Trophoblast cell (in vitro differentiated cells and primary cell): ENCODE data around the gene CALHM4. TPM values are rescaled to one million over a fixed set of nuclear protein-coding genes. Genes with fewer than 3 reads are reported as not detected.
A peak's percentile ranks its signal among the peaks of the same experiment; 100 is the strongest.

Source experiments
- DNase-seq, 2 donors: peaks; one replicate each; pipeline ENCODE4 v3.0.0-alpha.2; 2016
- H2AFZ ChIP-seq: 2 replicates; pipeline ENCODE4 v1.6.1; 2013; ENCODE audit warnings: low read length, moderate library complexity, mild to moderate bottlenecking; ENCODE audit not compliant: insufficient read depth, poor library complexity
- H2AK5ac ChIP-seq: 2 replicates; pipeline ENCODE4 v1.6.1; 2013; ENCODE audit warnings: mild to moderate bottlenecking, low read length
- H2BK120ac ChIP-seq: 2 replicates; pipeline ENCODE4 v1.6.1; 2013; ENCODE audit warnings: low read length, mild to moderate bottlenecking, moderate library complexity; ENCODE audit not compliant: insufficient read depth, poor library complexity
- H2BK12ac ChIP-seq: 2 replicates; pipeline ENCODE4 v1.6.1; 2013; ENCODE audit warnings: mild to moderate bottlenecking, low read length, moderate library complexity
- H2BK5ac ChIP-seq: 2 replicates; pipeline ENCODE4 v1.6.1; 2013; ENCODE audit warnings: low read length, low read depth, moderate library complexity, mild to moderate bottlenecking; ENCODE audit not compliant: poor library complexity
- H3K14ac ChIP-seq: 2 replicates; pipeline ENCODE4 v1.6.1; 2013; ENCODE audit warnings: mild to moderate bottlenecking, low read length
- H3K18ac ChIP-seq: 2 replicates; pipeline ENCODE4 v1.6.1; 2013; ENCODE audit warnings: mild to moderate bottlenecking, low read length
- H3K23ac ChIP-seq: 2 replicates; pipeline ENCODE4 v1.6.1; 2013; ENCODE audit warnings: low read length
- H3K27ac ChIP-seq: 2 replicates; pipeline ENCODE4 v1.5.1; 2013; ENCODE audit warnings: low read depth, mild to moderate bottlenecking, inconsistent platforms, low read length, moderate library complexity
- H3K27me3 ChIP-seq: 2 replicates; pipeline ENCODE4 v1.6.1; 2013; ENCODE audit warnings: inconsistent platforms, mild to moderate bottlenecking, low read length, moderate library complexity; ENCODE audit not compliant: insufficient read depth
- H3K36me3 ChIP-seq, 2 experiments: 1 replicate in 1 of 2; 2 replicates in 1 of 2; pipeline ENCODE4 v1.6.1; 2013; ENCODE audit warnings: low read length in 2 of 2, mild to moderate bottlenecking in 2 of 2, moderate library complexity in 1 of 2; ENCODE audit not compliant: insufficient read depth in 2 of 2, control insufficient read depth in 1 of 2
- H3K4ac ChIP-seq: 2 replicates; pipeline ENCODE4 v1.6.1; 2013; ENCODE audit warnings: low read depth, mild to moderate bottlenecking, low read length, moderate library complexity
- H3K4me1 ChIP-seq, 2 experiments: 1 replicate in 1 of 2; 2 replicates in 1 of 2; pipeline ENCODE4 v1.6.1; 2013; ENCODE audit warnings: low read length in 2 of 2, mild to moderate bottlenecking in 2 of 2, moderate library complexity in 1 of 2; ENCODE audit not compliant: insufficient read depth in 2 of 2, control insufficient read depth in 1 of 2
- H3K4me2 ChIP-seq: 2 replicates; pipeline ENCODE4 v1.6.1; 2013; ENCODE audit warnings: inconsistent platforms, mild to moderate bottlenecking, low read length, moderate library complexity
- H3K4me3 ChIP-seq: 2 replicates; pipeline ENCODE4 v1.5.1; 2013; ENCODE audit warnings: mild to moderate bottlenecking, low read depth, low read length, inconsistent platforms
- H3K79me1 ChIP-seq: one replicate; pipeline ENCODE4 v1.6.1; 2013; ENCODE audit warnings: low read length
- H3K79me2 ChIP-seq: 2 replicates; pipeline ENCODE4 v1.6.1; 2013; ENCODE audit warnings: low read length, mild to moderate bottlenecking; ENCODE audit not compliant: control insufficient read depth, insufficient read depth, poor library complexity
- H3K9ac ChIP-seq: 2 replicates; pipeline ENCODE4 v1.6.1; 2013; ENCODE audit warnings: mild to moderate bottlenecking, low read length
- H3K9me3 ChIP-seq: 2 replicates; pipeline ENCODE4 v1.6.1; 2013; ENCODE audit warnings: low read depth, mild to moderate bottlenecking, control low read depth, inconsistent platforms, low read length; ENCODE audit not compliant: insufficient read depth
- H4K12ac ChIP-seq: 2 replicates; pipeline ENCODE4 v1.6.1; 2013; ENCODE audit warnings: low read depth, mild to moderate bottlenecking, low read length, moderate library complexity
- H4K8ac ChIP-seq: 2 replicates; pipeline ENCODE4 v1.6.1; 2013; ENCODE audit warnings: low read depth, mild to moderate bottlenecking, low read length, moderate library complexity
- H4K91ac ChIP-seq: one replicate; pipeline ENCODE4 v1.6.1; 2013; ENCODE audit warnings: low read depth, mild to moderate bottlenecking, low read length, moderate library complexity
- WGBS: extraction: QIAGEN DNeasy Blood & Tissue Kit; methylation state at CpG from one replicate; pipeline ENCODE4 v1.1.7; 2013; ENCODE audit warnings: missing lambda C conversion rate; ENCODE audit not compliant: insufficient read length, insufficient coverage; ENCODE audit errors: extremely low coverage; 5-methylcytosine and 5-hydroxymethylcytosine counted together
- polyA plus RNA-seq: library from polyadenylated mRNA; stranded (reverse); fragments of 200-250 nt; gene quantifications from 2 replicates; pipeline ENCODE4 v1.2.3, GENCODE V29; 2013

The CALHM4 gene
- polyA plus RNA-seq, result 0.05 and 0.08 TPM in 2 replicates

DNA sequence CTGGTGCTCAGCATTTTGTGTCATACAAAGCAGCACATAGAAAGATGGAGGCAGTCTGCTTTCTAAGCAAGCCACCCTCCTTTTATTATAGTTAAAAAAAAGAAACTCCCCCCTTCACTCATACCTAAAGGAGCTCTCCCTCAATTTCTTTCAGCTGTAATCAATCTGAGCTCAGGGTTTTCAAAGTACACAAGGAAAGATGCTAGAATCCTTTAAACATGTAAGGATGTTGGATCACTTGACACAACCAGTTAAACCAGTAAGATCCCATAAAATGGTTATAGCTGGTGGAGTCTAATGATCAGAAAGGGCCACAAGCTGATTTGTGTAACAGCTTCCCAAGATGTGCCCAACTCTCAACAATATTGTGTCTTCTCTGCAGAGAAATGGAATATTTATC lies at the start of gene CALHM4:
CALHM4 (plus strand) TSS at position 301 of the 400 bp plus-strand sequence; CDS start at position 344, 43 bp downstream.
- no peak within 1 kb of the TSS for H3K4ac ChIP-seq
- H2BK12ac ChIP-seq, result no peak within 1 kb of the TSS
- no peak within 1 kb of the TSS for H3K23ac ChIP-seq
- H4K91ac ChIP-seq, result no peak within 1 kb of the TSS
- H3K4me1 ChIP-seq, result no peaks in the 10 kb centered on the region
- no peaks in the 10 kb centered on the region for H3K79me1 ChIP-seq
- no peak within 1 kb of the TSS for H3K27ac ChIP-seq
- H3K4me2 ChIP-seq, result no peak within 1 kb of the TSS
- no peaks in the 10 kb centered on the region for H3K79me2 ChIP-seq
- no peak within 1 kb of the TSS for H3K9ac ChIP-seq
- no peaks in the 10 kb centered on the region for H3K9me3 ChIP-seq
- DNase-seq, result no peak
- H2AK5ac ChIP-seq, result no peak within 1 kb of the TSS
- H3K14ac ChIP-seq, result no peak within 1 kb of the TSS
- no peak within 1 kb of the TSS for H3K18ac ChIP-seq
- H3K4me3 ChIP-seq, result no peak within 1 kb of the TSS
- H3K36me3 ChIP-seq, result no peaks in the 10 kb centered on the region
- H2BK5ac ChIP-seq, result no peak within 1 kb of the TSS
- H4K12ac ChIP-seq, result no peak within 1 kb of the TSS
- H2AFZ ChIP-seq, result no peak within 1 kb of the TSS
- H2BK120ac ChIP-seq, result no peak within 1 kb of the TSS
- no peaks in the 10 kb centered on the region for H3K27me3 ChIP-seq
- H4K8ac ChIP-seq, result no peak within 1 kb of the TSS

DNA sequence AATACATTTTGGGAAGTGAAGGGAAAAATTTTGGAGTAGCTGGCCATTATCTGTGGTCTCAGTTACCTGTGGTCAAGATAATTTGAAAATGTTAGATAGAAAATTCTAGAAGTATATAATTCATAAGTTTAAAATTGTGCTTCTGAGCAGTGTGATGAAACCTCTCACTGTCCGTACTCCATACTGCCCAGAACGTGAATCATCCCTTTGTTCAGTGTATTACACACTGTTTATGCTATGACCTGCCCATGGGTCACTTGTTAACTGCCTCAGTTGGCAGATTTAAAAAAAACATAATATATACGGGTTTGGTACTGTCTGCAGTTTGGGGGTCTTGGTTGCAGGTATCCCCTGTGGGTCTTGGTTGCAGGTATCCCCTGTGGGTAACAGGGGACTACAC lies 46.2 kb upstream of the CALHM4 start:
- Histone ChIP-seq H4K12ac (no peak overlapping the region), H2BK12ac (no peak overlapping the region)

GRCh38 chr6:116508527-116508926 lies 45.0 kb upstream of the CALHM4 start:
- no peak overlapping the region for H4K12ac ChIP-seq

More for the DNA sequence above, 46.2 kb upstream of the CALHM4 start:
- peaks cover 0 to 4% of the 10 kb centered on the region in 2 experiments for H3K4me1 ChIP-seq
- no peak overlapping the region for H2AFZ ChIP-seq
- no peaks in the 10 kb centered on the region for H3K9me3 ChIP-seq
- no peak overlapping the region for H3K4me2 ChIP-seq
- H3K4me3 ChIP-seq, result no peak overlapping the region
- H3K79me2 ChIP-seq, result no peaks in the 10 kb centered on the region
- H3K27ac ChIP-seq, result no peak overlapping the region
- H2AK5ac ChIP-seq, result no peak overlapping the region
- no peak for DNase-seq
- no peak overlapping the region for H3K4ac ChIP-seq
- no peaks in the 10 kb centered on the region for H3K27me3 ChIP-seq
- no peak overlapping the region for H4K8ac ChIP-seq
- no peak overlapping the region for H3K14ac ChIP-seq
- no peak overlapping the region for H3K18ac ChIP-seq
- no peaks in the 10 kb centered on the region for H3K36me3 ChIP-seq
- H3K79me1 ChIP-seq, result peaks cover 3% of the 10 kb centered on the region
- no peak overlapping the region for H4K91ac ChIP-seq
- WGBS, result no CpG with 5 or more reads among the region's 3 CpGs
- H3K23ac ChIP-seq, result no peak overlapping the region
- no peak overlapping the region for H2BK5ac ChIP-seq
- no peak overlapping the region for H2BK120ac ChIP-seq
- H3K9ac ChIP-seq, result no peak overlapping the region

DNA sequence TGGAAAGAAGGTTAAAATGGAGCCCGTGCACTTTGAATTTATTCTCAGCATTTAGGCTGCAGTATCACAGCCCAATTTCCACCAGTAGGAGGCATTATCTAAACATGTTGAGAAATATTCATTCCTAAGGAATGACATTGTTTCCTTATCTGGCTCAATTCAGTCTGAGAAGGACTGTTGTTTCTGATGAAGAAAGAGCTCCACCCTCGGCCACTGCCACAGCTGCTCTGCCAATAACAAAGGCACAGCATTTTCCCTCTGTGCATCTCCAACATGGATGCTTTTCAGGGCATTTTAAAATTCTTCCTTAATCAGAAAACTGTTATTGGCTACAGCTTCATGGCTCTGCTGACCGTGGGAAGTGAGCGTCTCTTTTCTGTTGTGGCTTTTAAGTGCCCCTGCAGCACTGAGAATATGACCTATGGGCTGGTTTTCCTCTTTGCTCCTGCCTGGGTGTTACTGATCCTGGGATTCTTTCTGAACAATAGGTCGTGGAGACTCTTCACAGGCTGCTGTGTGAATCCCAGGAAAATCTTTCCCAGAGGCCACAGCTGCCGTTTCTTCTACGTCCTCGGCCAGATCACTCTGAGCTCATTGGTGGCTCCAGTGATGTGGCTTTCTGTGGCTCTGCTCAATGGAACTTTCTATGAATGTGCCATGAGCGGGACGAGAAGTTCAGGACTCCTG lies 42.0 kb upstream of the CALHM4 start, which contains the start of gene CALHM5:
CALHM5 (plus strand) TSS at position 216 of the 687 bp plus-strand sequence; CDS start at position 274, 58 bp downstream.
- peak within 1 kb of the TSS; percentile 12 for H2AFZ ChIP-seq
- peak within 1 kb of the TSS; percentile 37 for H2BK12ac ChIP-seq
- no peak within 1 kb of the TSS for H3K18ac ChIP-seq
- peak within 1 kb of the TSS; percentile 37 for H4K8ac ChIP-seq
- peaks cover 3% of the 10 kb centered on the region for H3K79me1 ChIP-seq
- H2BK120ac ChIP-seq, result peak within 1 kb of the TSS; percentile 2
- peak within 1 kb of the TSS; percentile 4 for H3K4me2 ChIP-seq
- no peak within 1 kb of the TSS for H3K9ac ChIP-seq
- peak within 1 kb of the TSS; percentile 24 for H3K14ac ChIP-seq
- H3K27me3 ChIP-seq, result no peaks in the 10 kb centered on the region
- H3K36me3 ChIP-seq, result no peaks in the 10 kb centered on the region
- H2AK5ac ChIP-seq, result no peak within 1 kb of the TSS
- H3K4me1 ChIP-seq, result peaks cover 0 to 4% of the 10 kb centered on the region in 2 experiments
- no peak within 1 kb of the TSS for H3K4me3 ChIP-seq
- H3K9me3 ChIP-seq, result no peaks in the 10 kb centered on the region
- no peak within 1 kb of the TSS for H3K4ac ChIP-seq
- H4K12ac ChIP-seq, result no peak within 1 kb of the TSS
- no peak within 1 kb of the TSS for H4K91ac ChIP-seq
- H2BK5ac ChIP-seq, result peak within 1 kb of the TSS; percentile 42
- H3K23ac ChIP-seq, result no peak within 1 kb of the TSS
- peak; percentile 65 to 95 for DNase-seq
- WGBS, result no CpG with 5 or more reads among the region's 10 CpGs
- H3K27ac ChIP-seq, result peak within 1 kb of the TSS; percentile 12
- no peaks in the 10 kb centered on the region for H3K79me2 ChIP-seq

More at GRCh38 chr6:116508527-116508926, 45.0 kb upstream of the CALHM4 start:
- H3K79me2 ChIP-seq, result no peaks in the 10 kb centered on the region
- H3K9ac ChIP-seq, result no peak overlapping the region
- no peak overlapping the region for H2BK5ac ChIP-seq
- no peak overlapping the region for H2BK120ac ChIP-seq
- no peak overlapping the region for H3K18ac ChIP-seq
- H4K8ac ChIP-seq, result no peak overlapping the region
- H3K4me3 ChIP-seq, result no peak overlapping the region
- no peak overlapping the region for H3K14ac ChIP-seq
- H2AK5ac ChIP-seq, result no peak overlapping the region
- DNase-seq, result no peak
- no peak overlapping the region for H3K4ac ChIP-seq
- H3K27ac ChIP-seq, result no peak overlapping the region
- no peak overlapping the region for H3K4me2 ChIP-seq
- H2BK12ac ChIP-seq, result no peak overlapping the region
- H3K36me3 ChIP-seq, result no peaks in the 10 kb centered on the region
- H3K27me3 ChIP-seq, result no peaks in the 10 kb centered on the region
- H3K79me1 ChIP-seq, result peaks cover 3% of the 10 kb centered on the region
- H4K91ac ChIP-seq, result no peak overlapping the region
- no peak overlapping the region for H2AFZ ChIP-seq
- no peak overlapping the region for H3K23ac ChIP-seq
- no peaks in the 10 kb centered on the region for H3K9me3 ChIP-seq
- peaks cover 0 to 4% of the 10 kb centered on the region in 2 experiments for H3K4me1 ChIP-seq
